Bronchial smooth muscle cell (primary cell): Measurements from ENCODE around the gene TGM4. TPM values are rescaled to one million over a fixed set of nuclear protein-coding genes. Genes with fewer than 3 reads are reported as not detected.

Experiments used
- total RNA-seq: library from RNA; depleted of rRNA; stranded (reverse); fragments of >200 nt; gene quantifications from 2 replicates; pipeline ENCODE4 v1.2.1, GENCODE V29; 2014

Gene TGM4
- total RNA-seq: under 0.01 TPM in 1 of 2 replicates, not detected in the other

DNA sequence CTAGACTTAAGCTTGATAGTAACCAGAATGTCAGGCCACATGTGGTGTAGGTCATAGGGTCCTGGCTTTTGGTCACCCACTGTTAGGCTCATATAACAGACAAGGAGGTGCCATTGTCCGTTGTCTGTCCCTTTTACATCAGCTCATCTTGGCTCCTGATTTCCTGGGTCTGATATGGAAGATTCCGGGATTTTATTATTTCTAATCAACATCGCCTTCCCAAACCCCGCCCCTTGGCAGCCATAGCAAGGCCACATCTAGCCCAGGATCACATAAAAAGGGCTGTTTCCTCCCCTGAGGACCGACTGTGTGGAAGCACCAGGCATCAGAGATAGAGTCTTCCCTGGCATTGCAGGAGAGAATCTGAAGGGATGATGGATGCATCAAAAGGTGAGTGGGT, at the start of gene TGM4:
TSS of gene TGM4 (plus strand) at position 301 of the 400 bp plus-strand sequence. CDS start at position 372, 71 bp downstream.

GRCh38 chr3:44861412-44862225, 12.8 kb upstream of the TGM4 start, which contains the start of gene TMEM42:
TMEM42 (plus strand) TSS chr3:44861912; CDS start chr3:44861925, 13 bp downstream.

Other genes starting within 250 kb of the TGM4 start
- gene ZNF197, start 249.6 kb upstream of the TGM4 start, total RNA-seq: 17.8 and 19.4 TPM in 2 replicates
- gene ZNF35, start 225.9 kb upstream of the TGM4 start, total RNA-seq: 6.1 and 7.6 TPM in 2 replicates
- gene ZNF502, start 161.9 kb upstream of the TGM4 start, total RNA-seq: 1.7 and 4.6 TPM in 2 replicates
- 7.7 and 9.0 TPM in 2 replicates for gene ZNF501, start 145.0 kb upstream of the TGM4 start, total RNA-seq
- gene KIAA1143, start 113.0 kb upstream of the TGM4 start, total RNA-seq: 12.7 and 16.7 TPM in 2 replicates
- gene KIF15, start 112.8 kb upstream of the TGM4 start, total RNA-seq: 1.3 and 2.7 TPM in 2 replicates
- 18.1 and 21.3 TPM in 2 replicates for gene TMEM42, start 12.7 kb upstream of the TGM4 start, total RNA-seq
- gene ZDHHC3, start 101.6 kb downstream of the TGM4 start, total RNA-seq: 37.2 and 55.5 TPM in 2 replicates
- 60.8 and 62.1 TPM in 2 replicates for gene EXOSC7, start 101.6 kb downstream of the TGM4 start, total RNA-seq
- gene CLEC3B, start 151.7 kb downstream of the TGM4 start, total RNA-seq: 15.6 and 33.1 TPM in 2 replicates